OCI-LY1 (cell line): Measurements from ENCODE around the gene AP2A2.

Source experiments
- H2AFZ ChIP-seq: fragments of 200-600 bp; sonication (generic), shearing (Covaris generic); 2 replicates; pipeline ENCODE4 v1.6.0; 2014; ENCODE audit warnings: antibody characterized with exemption, mild to moderate bottlenecking, low read length
- H3F3A ChIP-seq: fragments of 200-600 bp; sonication (generic), shearing (Covaris generic); 2 replicates; pipeline ENCODE4 v1.6.0; 2014; ENCODE audit warnings: mild to moderate bottlenecking, antibody characterized with exemption, low read length, moderate library complexity; ENCODE audit not compliant: insufficient read depth
- H3K27ac ChIP-seq: fragments of 200-600 bp; sonication (generic); 2 replicates; pipeline ENCODE4 v1.5.1; 2014; ENCODE audit warnings: low read length, mixed run types, mild to moderate bottlenecking, low read depth; ENCODE audit not compliant: poor library complexity, severe bottlenecking
- H3K27me3 ChIP-seq: fragments of 200-600 bp; sonication (generic); 2 replicates; pipeline ENCODE4 v1.6.0; 2014; ENCODE audit warnings: antibody characterized with exemption, mild to moderate bottlenecking, low read length, moderate library complexity; ENCODE audit not compliant: insufficient read depth
- H3K36me3 ChIP-seq: fragments of 200-600 bp; sonication (generic); 2 replicates; pipeline ENCODE4 v1.6.1; 2014; ENCODE audit warnings: mild to moderate bottlenecking, antibody characterized with exemption, low read length, moderate library complexity, mixed read lengths; ENCODE audit not compliant: insufficient read depth
- H3K4me1 ChIP-seq: fragments of 200-600 bp; sonication (generic); 2 replicates; pipeline ENCODE4 v1.5.1; 2014; ENCODE audit warnings: mild to moderate bottlenecking, low read length, moderate library complexity; ENCODE audit not compliant: insufficient read depth, severe bottlenecking
- H3K4me2 ChIP-seq: fragments of 200-600 bp; sonication (generic), shearing (Covaris generic); 2 replicates; pipeline ENCODE4 v1.6.1; 2014; ENCODE audit warnings: low read length
- H3K4me3 ChIP-seq: fragments of 200-600 bp; sonication (generic); 2 replicates; pipeline ENCODE4 v1.5.1; 2014; ENCODE audit warnings: low read length, low read depth, mild to moderate bottlenecking, mixed read lengths; ENCODE audit not compliant: poor library complexity, severe bottlenecking
- H3K79me2 ChIP-seq: fragments of 200-600 bp; shearing (Covaris generic); 2 replicates; pipeline ENCODE4 v1.6.1; 2016; ENCODE audit warnings: mixed run types, low read length, mixed read lengths; ENCODE audit not compliant: insufficient read depth
- H3K9ac ChIP-seq: fragments of 200-600 bp; sonication (generic), shearing (Covaris generic); 2 replicates; pipeline ENCODE4 v1.6.1; 2014; ENCODE audit warnings: mild to moderate bottlenecking, low read length, mixed read lengths
- H3K9me2 ChIP-seq: fragments of 200-600 bp; sonication (generic), shearing (Covaris generic); 2 replicates; pipeline ENCODE4 v1.6.1; 2014; ENCODE audit warnings: low read depth, mild to moderate bottlenecking, low read length, mixed read lengths
- H3K9me3 ChIP-seq: fragments of 200-600 bp; shearing (Covaris generic); 2 replicates; pipeline ENCODE4 v1.6.1; 2014; ENCODE audit warnings: low read length, mixed read lengths
- H4K20me1 ChIP-seq: fragments of 200-600 bp; sonication (generic), shearing (Covaris generic); 2 replicates; pipeline ENCODE4 v1.6.0; 2016; ENCODE audit warnings: mild to moderate bottlenecking, low read length; ENCODE audit not compliant: insufficient read depth
- EZH2 ChIP-seq: fragments of 200-600 bp; sonication (generic), shearing (Covaris generic); IDR thresholded peaks from 2 replicates; pipeline ENCODE4 v1.8.0; 2017; ENCODE audit warnings: borderline replicate concordance, mixed run types, mild to moderate bottlenecking, antibody characterized with exemption, low read length, moderate library complexity, mixed read lengths
- TF ChIP-seq, protein P1 (sequence below): fragments of 200-600 bp; sonication (generic), shearing (Covaris generic); IDR thresholded peaks from 2 replicates; pipeline ENCODE4 v1.5.1; 2017; ENCODE audit warnings: mild to moderate bottlenecking, antibody characterized with exemption, low read length, moderate library complexity, mixed read lengths

Gene AP2A2

DNA sequence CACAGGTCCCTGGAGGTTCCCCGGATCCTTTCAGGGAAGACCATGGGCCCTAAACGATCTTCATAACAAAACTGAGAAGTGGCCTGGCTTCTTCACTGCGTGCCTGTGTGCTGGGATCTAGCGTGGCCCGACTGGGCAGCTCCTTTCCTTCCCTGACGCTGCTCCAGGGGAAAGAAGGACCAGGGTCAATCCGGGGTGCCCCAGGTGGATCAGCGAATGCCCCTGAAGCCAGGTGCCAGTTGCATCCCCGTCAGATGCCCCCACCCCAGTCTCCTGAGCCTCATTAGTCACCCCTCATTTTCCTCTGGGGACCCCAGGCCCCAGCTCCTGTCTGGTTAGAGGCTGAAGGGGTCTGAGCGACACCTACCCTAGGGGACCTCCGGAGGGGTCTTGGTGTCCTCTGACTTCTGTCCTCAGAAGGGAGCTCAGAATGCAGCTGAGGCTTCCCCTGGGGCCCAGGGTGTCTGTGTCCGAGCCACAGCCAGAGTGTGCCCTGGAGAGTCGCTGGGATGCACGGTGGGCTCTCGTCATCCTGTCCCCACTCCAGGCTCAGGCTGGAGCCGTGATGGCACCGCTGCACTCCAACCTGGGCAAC lies 129.5 kb downstream of the AP2A2 start:
- H3K9me3 ChIP-seq, result no peaks in the 10 kb centered on the region
- no peak overlapping the region for H3K4me3 ChIP-seq
- H3K79me2 ChIP-seq, result no peaks in the 10 kb centered on the region
- no peak overlapping the region for H3K27ac ChIP-seq
- no peak for TF ChIP-seq EZH2
- TF ChIP-seq, protein P1, sequence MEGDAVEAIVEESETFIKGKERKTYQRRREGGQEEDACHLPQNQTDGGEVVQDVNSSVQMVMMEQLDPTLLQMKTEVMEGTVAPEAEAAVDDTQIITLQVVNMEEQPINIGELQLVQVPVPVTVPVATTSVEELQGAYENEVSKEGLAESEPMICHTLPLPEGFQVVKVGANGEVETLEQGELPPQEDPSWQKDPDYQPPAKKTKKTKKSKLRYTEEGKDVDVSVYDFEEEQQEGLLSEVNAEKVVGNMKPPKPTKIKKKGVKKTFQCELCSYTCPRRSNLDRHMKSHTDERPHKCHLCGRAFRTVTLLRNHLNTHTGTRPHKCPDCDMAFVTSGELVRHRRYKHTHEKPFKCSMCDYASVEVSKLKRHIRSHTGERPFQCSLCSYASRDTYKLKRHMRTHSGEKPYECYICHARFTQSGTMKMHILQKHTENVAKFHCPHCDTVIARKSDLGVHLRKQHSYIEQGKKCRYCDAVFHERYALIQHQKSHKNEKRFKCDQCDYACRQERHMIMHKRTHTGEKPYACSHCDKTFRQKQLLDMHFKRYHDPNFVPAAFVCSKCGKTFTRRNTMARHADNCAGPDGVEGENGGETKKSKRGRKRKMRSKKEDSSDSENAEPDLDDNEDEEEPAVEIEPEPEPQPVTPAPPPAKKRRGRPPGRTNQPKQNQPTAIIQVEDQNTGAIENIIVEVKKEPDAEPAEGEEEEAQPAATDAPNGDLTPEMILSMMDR, result no peak
- H2AFZ ChIP-seq, result no peak overlapping the region
- no peak overlapping the region for H3K4me2 ChIP-seq
- no peaks in the 10 kb centered on the region for H3K27me3 ChIP-seq
- H3K4me1 ChIP-seq, result no peaks in the 10 kb centered on the region
- H4K20me1 ChIP-seq, result no peaks in the 10 kb centered on the region
- H3K36me3 ChIP-seq, result no peaks in the 10 kb centered on the region
- no peak overlapping the region for H3K9ac ChIP-seq
- H3K9me2 ChIP-seq, result no peaks in the 10 kb centered on the region
- no peaks in the 10 kb centered on the region for H3F3A ChIP-seq

DNA sequence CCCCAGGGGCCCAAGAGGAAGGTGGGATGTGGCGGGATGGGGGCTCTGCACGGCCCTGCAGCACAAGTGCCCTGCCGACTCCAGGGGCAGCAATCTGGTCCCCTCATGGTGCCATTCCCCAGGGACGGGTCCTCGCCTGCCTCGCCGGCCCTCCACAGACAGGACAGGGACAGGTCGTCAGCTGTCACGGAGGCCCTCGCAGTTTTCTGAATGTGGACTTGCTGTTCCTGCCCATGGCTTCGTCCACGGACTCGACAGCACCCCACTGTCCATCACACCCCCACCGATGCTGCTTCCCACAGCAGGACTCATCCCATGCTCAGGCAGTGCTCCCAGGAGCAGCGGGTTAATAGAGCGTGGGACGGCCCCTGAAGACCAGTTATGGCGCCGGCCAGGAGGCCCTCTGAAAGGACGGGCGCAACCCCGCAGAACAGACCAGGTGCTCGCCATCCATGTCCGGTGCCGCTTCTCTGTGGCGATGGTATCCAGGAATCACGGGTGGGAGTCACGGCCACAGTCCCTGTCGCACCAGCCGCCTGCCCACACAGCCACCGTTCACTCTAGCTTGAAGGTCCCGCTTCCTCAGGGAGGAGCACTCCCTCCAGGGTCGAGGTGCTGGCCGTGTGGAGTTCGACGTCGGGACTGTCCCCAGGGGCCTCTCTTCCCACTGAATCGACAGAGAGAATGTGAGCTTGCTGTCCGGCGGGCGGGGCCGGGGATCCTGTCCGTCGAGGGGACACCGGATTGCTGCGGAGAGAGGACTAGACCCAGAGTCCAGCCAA lies 130.5 kb downstream of the AP2A2 start:
- TF ChIP-seq, protein P1, result no peak
- TF ChIP-seq EZH2, result no peak
- Histone ChIP-seq H3K9me2 (no peaks in the 10 kb centered on the region), H3K4me3 (no peak overlapping the region), H4K20me1 (no peaks in the 10 kb centered on the region), H3K4me1 (no peaks in the 10 kb centered on the region), H2AFZ (no peak overlapping the region), H3K4me2 (no peak overlapping the region), H3K36me3 (no peaks in the 10 kb centered on the region), H3K9ac (no peak overlapping the region), H3K27ac (no peak overlapping the region), H3K9me3 (no peaks in the 10 kb centered on the region), H3F3A (no peaks in the 10 kb centered on the region), H3K27me3 (no peaks in the 10 kb centered on the region; the same call in 1 of the 2 replicates), H3K79me2 (no peaks in the 10 kb centered on the region)

DNA sequence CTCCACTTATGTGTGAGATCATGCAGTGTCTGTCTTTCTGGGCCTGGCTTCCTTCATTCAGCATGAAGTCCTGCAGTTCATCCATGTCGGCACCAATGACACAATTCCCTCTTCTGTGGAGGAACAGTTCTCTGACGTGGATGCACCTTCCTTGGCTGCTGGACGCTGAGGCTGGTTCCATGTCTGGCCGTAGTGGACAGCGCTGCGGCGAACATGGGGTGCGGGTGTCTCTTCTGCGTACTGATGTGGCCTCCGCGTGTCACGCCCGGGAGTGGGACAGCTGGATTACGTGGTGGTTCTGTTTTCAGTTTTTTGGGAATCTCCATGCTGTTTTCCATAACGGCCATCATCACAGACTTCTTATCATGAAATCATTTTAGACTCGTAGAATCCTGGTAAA lies 132.1 kb downstream of the AP2A2 start:
- TF ChIP-seq EZH2, result no peak
- TF ChIP-seq, protein P1, result no peak

More for the DNA sequence above, 132.1 kb downstream of the AP2A2 start:
- Histone ChIP-seq H3K4me2 (no peak overlapping the region), H3K9ac (no peak overlapping the region), H3F3A (no peaks in the 10 kb centered on the region), H3K4me1 (no peaks in the 10 kb centered on the region), H3K79me2 (no peaks in the 10 kb centered on the region), H4K20me1 (no peaks in the 10 kb centered on the region), H3K36me3 (no peaks in the 10 kb centered on the region; the same call in 1 of the 2 replicates), H2AFZ (no peak overlapping the region), H3K4me3 (no peak overlapping the region), H3K27me3 (no peaks in the 10 kb centered on the region; the same call in 1 of the 2 replicates), H3K9me3 (no peaks in the 10 kb centered on the region), H3K9me2 (no peaks in the 10 kb centered on the region), H3K27ac (no peak overlapping the region)
